ENCODE measurements around the gene KTN1.

DNA sequence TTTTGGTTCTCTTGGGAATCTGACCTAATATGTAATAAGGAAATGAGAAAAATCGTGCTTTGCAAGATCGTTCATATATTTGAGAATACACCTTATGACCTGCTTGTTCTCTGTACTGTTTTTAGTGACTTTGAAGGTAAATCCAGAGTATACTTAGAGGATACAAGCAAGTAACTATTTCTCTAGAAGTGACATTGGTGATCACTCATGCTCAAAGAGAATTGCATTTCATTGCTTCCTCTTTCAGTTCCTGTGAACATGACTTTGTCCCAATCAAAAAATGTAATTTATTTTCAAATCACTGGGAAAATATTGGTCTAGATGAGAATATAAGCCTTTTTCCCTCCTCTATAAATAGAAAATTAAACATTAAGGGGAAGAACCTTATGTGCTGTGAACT, 2.7 kb downstream of the KTN1 start:
- TF ChIP-seq CTCF (conservative IDR thresholded peaks at IDR 0.05; ENCODE audit: low read length) (no peak), EZH2phosphoT487 (IDR thresholded peaks at IDR 0.05; ENCODE audit: borderline replicate concordance) (no peak)

Data from Loucy (cell line).